RWPE1 (cell line): Measurements from ENCODE around the gene ADD2.

Experiments
- CTCF ChIA-PET: fragments of 350-600 bp; sonication (Branson Sonifier 250); formaldehyde crosslinking; extraction: SDS; loops from one replicate; lab custom pipeline; 2021; lab: Yijun Ruan, JAX
- POLR2A ChIA-PET: fragments of 400-600 bp; formaldehyde crosslinking; extraction: SDS; loops from one replicate; lab custom pipeline; 2020; ENCODE audit warnings: antibody characterized with exemption; ENCODE audit not compliant: low non-redundant PET; lab: Yijun Ruan, JAX
- DNase-seq: peaks from one replicate; pipeline ENCODE4 v3.0.0; 2012; ENCODE audit warnings: low spot score
- H3K27ac ChIP-seq: fragments of 450-650 bp; 2 replicates; pipeline ENCODE4 v1.5.1; 2017
- TF ChIP-seq, protein P1 (sequence below): fragments of 450-650 bp; conservative IDR thresholded peaks from 2 replicates; pipeline ENCODE4 v1.5.1; 2017; ENCODE audit warnings: low read depth, mild to moderate bottlenecking

Gene ADD2

DNA sequence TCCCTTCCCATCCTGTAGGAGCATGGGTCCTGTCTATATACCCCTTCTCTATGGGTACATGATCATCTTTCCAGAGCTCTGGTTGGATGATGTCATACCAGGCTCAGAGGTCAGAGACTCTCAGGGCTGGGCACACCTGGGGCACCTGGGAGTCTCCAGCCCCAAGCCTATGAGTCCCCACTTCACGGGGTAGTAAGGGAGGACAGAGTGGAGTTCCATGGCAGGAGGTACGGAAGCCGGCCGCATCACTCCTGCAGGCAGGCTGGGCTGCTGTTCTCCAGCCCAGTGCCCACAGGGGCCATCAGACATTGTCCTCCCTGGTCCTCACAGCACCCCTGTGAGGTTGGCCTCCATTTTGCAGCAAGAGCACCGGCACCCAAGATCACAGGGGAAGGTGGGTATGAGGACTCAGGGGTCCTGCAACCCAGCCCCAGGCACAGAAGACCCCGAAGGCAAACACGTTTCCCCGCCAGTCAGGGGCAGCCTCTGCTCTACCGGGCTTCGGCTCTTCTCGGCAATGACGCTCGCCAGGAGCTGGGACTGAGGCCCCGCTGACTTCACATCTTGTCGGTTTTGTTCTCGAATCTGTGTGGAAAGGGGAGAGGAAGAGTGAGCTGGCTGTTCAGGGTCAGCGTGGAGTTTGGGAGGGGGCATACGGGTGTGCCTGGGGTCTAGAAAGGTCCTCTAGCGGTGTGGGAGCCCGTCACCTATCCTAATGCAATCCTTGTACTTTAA lies 91.5 kb downstream of the ADD2 start:
- TF ChIP-seq, protein P1, sequence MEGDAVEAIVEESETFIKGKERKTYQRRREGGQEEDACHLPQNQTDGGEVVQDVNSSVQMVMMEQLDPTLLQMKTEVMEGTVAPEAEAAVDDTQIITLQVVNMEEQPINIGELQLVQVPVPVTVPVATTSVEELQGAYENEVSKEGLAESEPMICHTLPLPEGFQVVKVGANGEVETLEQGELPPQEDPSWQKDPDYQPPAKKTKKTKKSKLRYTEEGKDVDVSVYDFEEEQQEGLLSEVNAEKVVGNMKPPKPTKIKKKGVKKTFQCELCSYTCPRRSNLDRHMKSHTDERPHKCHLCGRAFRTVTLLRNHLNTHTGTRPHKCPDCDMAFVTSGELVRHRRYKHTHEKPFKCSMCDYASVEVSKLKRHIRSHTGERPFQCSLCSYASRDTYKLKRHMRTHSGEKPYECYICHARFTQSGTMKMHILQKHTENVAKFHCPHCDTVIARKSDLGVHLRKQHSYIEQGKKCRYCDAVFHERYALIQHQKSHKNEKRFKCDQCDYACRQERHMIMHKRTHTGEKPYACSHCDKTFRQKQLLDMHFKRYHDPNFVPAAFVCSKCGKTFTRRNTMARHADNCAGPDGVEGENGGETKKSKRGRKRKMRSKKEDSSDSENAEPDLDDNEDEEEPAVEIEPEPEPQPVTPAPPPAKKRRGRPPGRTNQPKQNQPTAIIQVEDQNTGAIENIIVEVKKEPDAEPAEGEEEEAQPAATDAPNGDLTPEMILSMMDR, result no peak
- ChIA-PET POLR2A (no interaction called here), CTCF (no interaction called here)
- no peak overlapping the region for H3K27ac ChIP-seq
- no peak for DNase-seq

DNA sequence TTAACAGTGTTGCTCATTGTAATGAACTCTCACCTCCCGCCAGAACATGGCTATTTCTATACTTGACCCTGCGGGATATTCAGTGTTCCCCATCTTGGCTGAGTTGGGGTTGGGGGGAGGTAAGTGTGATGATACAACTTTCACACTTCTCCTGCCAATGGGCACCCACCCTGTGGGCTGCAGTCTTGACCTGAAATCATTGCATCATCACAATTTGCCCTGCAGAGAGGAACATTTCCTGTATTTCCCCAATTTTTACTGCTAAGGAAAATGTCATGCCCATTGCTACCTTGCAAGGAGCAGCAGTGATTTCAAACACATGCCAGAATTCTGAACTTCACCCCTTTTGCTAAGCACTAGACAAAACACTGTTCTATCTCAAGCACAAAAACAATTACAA lies 92.1 kb downstream of the ADD2 start:
- no peak for DNase-seq
- TF ChIP-seq, protein P1, result no peak
- H3K27ac ChIP-seq, result no peak overlapping the region
- ChIA-PET CTCF (no interaction called here), POLR2A (no interaction called here)

DNA sequence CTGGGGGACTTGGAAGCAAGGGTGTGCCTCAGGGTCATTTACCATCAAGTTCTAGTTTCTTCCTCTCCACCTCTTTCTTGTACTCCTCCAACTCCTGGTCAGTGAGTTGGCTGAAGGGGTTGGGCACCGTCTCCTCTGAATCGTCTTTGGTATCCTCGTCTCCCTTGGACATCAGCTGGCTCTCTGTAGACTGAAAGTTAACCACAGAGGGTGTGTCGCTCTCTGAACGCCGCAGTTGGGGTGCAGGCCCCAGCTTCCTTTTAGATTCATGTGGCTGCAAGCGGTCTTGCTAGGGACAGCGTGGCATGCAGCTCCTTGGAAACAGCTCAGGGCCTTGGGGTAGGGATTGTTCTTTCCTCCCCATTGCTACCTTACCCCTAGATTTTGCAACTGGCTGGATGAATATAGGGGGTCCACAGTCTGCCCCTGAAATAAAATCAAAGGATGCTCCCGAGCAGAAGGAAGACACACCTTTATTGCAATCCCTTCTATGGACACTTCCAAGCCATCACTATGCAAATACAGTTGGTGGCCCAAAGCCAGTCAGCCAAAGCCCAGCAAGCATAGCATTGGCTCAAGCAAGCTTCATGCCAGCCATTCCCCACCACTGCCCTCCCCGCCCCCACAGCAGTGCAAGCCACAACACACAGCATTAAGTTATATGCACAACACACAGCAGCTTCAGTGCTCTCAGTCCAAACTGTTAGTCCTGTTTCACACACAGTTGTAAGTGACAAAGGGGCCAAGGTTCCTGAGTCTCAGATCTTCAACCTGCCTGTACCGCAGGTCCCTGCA lies 93.2 kb downstream of the ADD2 start:
- TF ChIP-seq, protein P1, result no peak
- CTCF ChIA-PET, result interaction anchor here (0.6 kb wide), 1 partner anchor 100 kb away, joined by 4 read pairs; no protein-coding TSS in a partner anchor
- DNase-seq, result no peak
- POLR2A ChIA-PET, result no interaction called here
- no peak overlapping the region for H3K27ac ChIP-seq

DNA sequence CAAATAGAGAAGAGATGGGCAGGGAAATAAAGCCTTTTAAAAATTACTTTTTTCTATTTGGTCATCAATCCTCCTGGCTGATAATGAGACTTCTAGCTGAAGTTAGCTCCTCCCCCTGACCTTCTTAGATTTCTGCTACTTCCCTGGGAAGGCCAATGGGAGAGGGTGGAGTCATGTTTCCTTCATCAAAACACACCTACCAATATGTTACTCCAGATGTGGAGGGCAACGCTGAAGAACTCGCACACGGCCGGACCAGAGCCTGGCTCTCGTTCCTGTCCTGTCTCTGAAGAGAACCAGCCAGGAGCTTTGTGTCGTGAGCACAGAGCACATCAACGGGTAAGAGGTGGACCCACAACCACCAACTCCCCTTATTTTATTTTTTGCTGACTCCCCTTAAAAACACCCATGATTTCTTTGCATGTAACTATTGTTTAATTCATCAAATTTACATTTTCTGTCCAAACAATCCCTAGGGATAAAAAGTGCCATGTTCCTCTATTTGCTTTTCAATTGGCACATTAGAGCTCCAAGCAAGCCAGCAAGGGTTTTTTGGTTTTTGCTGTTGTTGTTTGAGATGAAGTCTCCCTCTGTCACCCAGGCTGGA lies 94.9 kb downstream of the ADD2 start:
- no peak for DNase-seq
- no peak overlapping the region for H3K27ac ChIP-seq
- ChIA-PET CTCF (interaction anchor here (0.6 kb wide), 1 partner anchor 474 kb away, joined by 3 read pairs; no protein-coding TSS in a partner anchor), POLR2A (no interaction called here)
- TF ChIP-seq, protein P1, result no peak

DNA sequence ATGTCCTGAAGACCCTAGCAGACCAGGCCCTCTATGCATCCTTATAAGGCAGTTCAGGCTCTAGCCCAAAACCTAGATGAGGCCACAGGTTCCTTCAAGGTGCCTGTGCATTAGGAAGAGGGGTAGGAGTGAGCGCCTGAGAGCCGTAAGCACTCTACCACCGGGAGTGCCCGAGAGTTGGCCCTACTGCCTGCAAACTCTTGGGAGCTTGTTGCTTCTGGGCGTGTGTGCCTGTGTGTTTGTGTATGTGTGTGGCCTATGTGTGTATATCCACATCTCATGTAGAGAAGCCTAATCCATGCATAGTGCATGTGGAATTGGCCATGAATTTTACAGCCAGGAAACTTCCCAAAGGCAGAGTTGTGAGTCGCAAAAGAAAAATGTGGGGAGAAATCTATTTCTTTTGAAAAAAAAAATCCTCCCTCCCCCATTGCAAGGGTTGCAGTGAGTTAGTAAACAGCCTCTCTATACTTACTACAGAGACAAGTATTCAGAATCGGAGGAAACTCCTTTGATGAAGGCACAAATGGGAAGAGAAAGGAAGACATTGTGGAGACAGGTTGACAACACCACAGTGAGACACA lies 96.8 kb downstream of the ADD2 start:
- no peak for DNase-seq
- ChIA-PET POLR2A (no interaction called here), CTCF (interaction anchor here (1.0 kb wide), 1 partner anchor 370 kb away, joined by 3 read pairs; the partner anchor contains the start of gene FAM136A)
- TF ChIP-seq, protein P1, result no peak
- H3K27ac ChIP-seq, result no peak overlapping the region

DNA sequence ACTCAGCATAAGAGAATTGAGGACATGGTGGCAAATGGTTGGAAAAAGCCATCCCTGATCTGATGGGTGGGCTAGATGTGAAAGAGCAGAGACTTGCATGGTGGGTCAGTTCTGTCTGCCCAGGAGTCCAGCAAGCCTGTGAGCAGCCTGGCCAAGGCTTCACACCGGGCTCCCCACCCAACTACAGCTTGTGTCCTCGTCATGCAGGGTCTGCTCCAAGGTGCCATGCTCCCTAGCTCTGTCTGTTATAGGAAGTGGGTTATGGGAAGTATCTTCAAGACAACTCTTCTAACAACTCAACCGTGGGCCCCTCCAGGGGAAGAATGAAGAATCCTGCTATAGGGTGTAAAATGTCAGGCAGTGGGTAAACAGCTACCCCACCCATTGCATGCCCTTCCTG lies 97.4 kb downstream of the ADD2 start:
- ChIA-PET POLR2A (no interaction called here), CTCF (interaction anchor here (1.0 kb wide), 1 partner anchor 369 kb away, joined by 3 read pairs; the partner anchor contains the start of gene FAM136A)
- no peak overlapping the region for H3K27ac ChIP-seq
- TF ChIP-seq, protein P1, result no peak
- DNase-seq, result no peak
